ENCODE results near the gene BLTP2. TPM values are rescaled to one million over a fixed set of nuclear protein-coding genes. Genes with fewer than 3 reads are reported as not detected.
"Not testable (repeated sequence)": the region's sequence is repeated elsewhere in the genome, so short reads cannot be mapped to it uniquely, and the experiment has no call there.

Gene BLTP2
- total RNA-seq, 2 experiments from 2014 or later, result 137 to 140 TPM

GRCh38 chr17:28662527-28662829 is 17.5 kb upstream of the BLTP2 start:
- no peak for DNase-seq

GRCh38 chr17:28661635-28662526 is 16.9 kb upstream of the BLTP2 start, which contains the start of the genes SDF2 and SUPT6H:
Gene SDF2 (minus strand): TSS chr17:28661906. CDS start chr17:28661876, 30 bp downstream.
Gene SUPT6H (plus strand): TSS chr17:28662205. CDS start chr17:28673402, 11,197 bp downstream.
- intact Hi-C loops (cut with micrococcal nuclease), result no loop called here
- Mint-ChIP-seq H3K27ac (peak within 1 kb of the TSS; percentile 100), H3K9me3 (no peaks in the 10 kb centered on the region), H3K36me3 (ENCODE audit: low read depth) (peaks cover 44% of the 10 kb centered on the region), H3K4me3 (peak within 1 kb of the TSS; percentile 97), H3K27me3 (no peaks in the 10 kb centered on the region), H3K4me1 (ENCODE audit: low read depth) (peaks cover 45% of the 10 kb centered on the region)
- no peak for TF ChIP-seq CTCF (IDR thresholded peaks at IDR 0.05)
- ATAC-seq, result peak; percentile 87
- peak; percentile 98 for DNase-seq
- ChIA-PET CTCF (interaction anchor here (0.9 to 4.5 kb wide), 12 partner anchors 8 to 102 kb away, joined by 3 to 83 read pairs (median 6); partner anchors contain the start of genes BLTP2 and TLCD1), POLR2A (interaction anchor here (0.6 to 4.0 kb wide), 16 partner anchors 12 to 149 kb away, joined by 3 to 60 read pairs (median 4); partner anchors contain the start of genes BLTP2, PIGS, PROCA1 and RPL23A)

More at GRCh38 chr17:28662527-28662829, 17.5 kb upstream of the BLTP2 start:
- POLR2A ChIA-PET, result interaction anchor here (0.5 to 4.0 kb wide), 15 partner anchors 14 to 148 kb away, joined by 3 to 60 read pairs (median 5); partner anchors contain the start of genes BLTP2, PIGS, PROCA1 and RPL23A
- peak overlapping the region; percentile 100 for H3K27ac Mint-ChIP-seq
- ATAC-seq, result no peak
- intact Hi-C loops (cut with micrococcal nuclease), result no loop called here
- H3K4me1 Mint-ChIP-seq (ENCODE audit: low read depth), result peaks cover 46% of the 10 kb centered on the region
- peaks cover 45% of the 10 kb centered on the region for H3K36me3 Mint-ChIP-seq (ENCODE audit: low read depth)
- peak overlapping the region; percentile 97 for H3K4me3 Mint-ChIP-seq
- CTCF ChIA-PET, result interaction anchor here (1.2 to 4.5 kb wide), 7 partner anchors 9 to 101 kb away, joined by 3 to 83 read pairs (median 6); partner anchors contain the start of genes BLTP2 and TLCD1
- no peaks in the 10 kb centered on the region for H3K27me3 Mint-ChIP-seq
- TF ChIP-seq CTCF (IDR thresholded peaks at IDR 0.05), result no peak
- H3K9me3 Mint-ChIP-seq, result no peaks in the 10 kb centered on the region

- peaks cover 33% of the 10 kb centered on the region for H3K4me1 Mint-ChIP-seq (ENCODE audit: low read depth)
- CTCF ChIA-PET, H3K4me3 Mint-ChIP-seq: not testable (repeated sequence)
Measured at GRCh38 chr17:28659497-28659881, 14.5 kb upstream of the BLTP2 start.

GRCh38 chr17:28658766-28659496 is 14.0 kb upstream of the BLTP2 start:
- H3K4me1 Mint-ChIP-seq (ENCODE audit: low read depth), result peaks cover 29% of the 10 kb centered on the region
- peaks cover 34% of the 10 kb centered on the region for H3K36me3 Mint-ChIP-seq (ENCODE audit: low read depth)
- H3K9me3 Mint-ChIP-seq; DNase-seq; H3K27me3 Mint-ChIP-seq; H3K4me3 Mint-ChIP-seq; POLR2A ChIA-PET; ATAC-seq; intact Hi-C loops (cut with micrococcal nuclease); H3K27ac Mint-ChIP-seq: not testable (repeated sequence)
- CTCF ChIA-PET, result interaction anchor here (1.7 kb wide), 1 partner anchor 12 kb away, joined by 7 read pairs; no protein-coding TSS in a partner anchor

More at GRCh38 chr17:28659497-28659881, 14.5 kb upstream of the BLTP2 start:
- intact Hi-C loops (cut with micrococcal nuclease); H3K9me3 Mint-ChIP-seq; DNase-seq; ATAC-seq; POLR2A ChIA-PET; H3K27me3 Mint-ChIP-seq: not testable (repeated sequence)
- Mint-ChIP-seq H3K27ac (peak overlapping the region; percentile 47), H3K36me3 (ENCODE audit: low read depth) (peaks cover 38% of the 10 kb centered on the region)

GRCh38 chr17:28658342-28658741 is 13.4 kb upstream of the BLTP2 start:
- H3K9me3 Mint-ChIP-seq; intact Hi-C loops (cut with micrococcal nuclease); H3K4me3 Mint-ChIP-seq; POLR2A ChIA-PET; DNase-seq; H3K27me3 Mint-ChIP-seq; H3K27ac Mint-ChIP-seq; ATAC-seq: not testable (repeated sequence)
- CTCF ChIA-PET, result interaction anchor here (1.7 kb wide), 1 partner anchor 11 kb away, joined by 7 read pairs; no protein-coding TSS in a partner anchor
- Mint-ChIP-seq H3K4me1 (ENCODE audit: low read depth) (peaks cover 23% of the 10 kb centered on the region), H3K36me3 (ENCODE audit: low read depth) (peaks cover 31% of the 10 kb centered on the region)

GRCh38 chr17:28657756-28658155 is 12.8 kb upstream of the BLTP2 start:
- Mint-ChIP-seq H3K4me1 (ENCODE audit: low read depth) (peaks cover 20% of the 10 kb centered on the region), H3K27ac (peak overlapping the region; percentile 60), H3K4me3 (no peak overlapping the region), H3K9me3 (no peaks in the 10 kb centered on the region), H3K27me3 (no peaks in the 10 kb centered on the region), H3K36me3 (ENCODE audit: low read depth) (peaks cover 26% of the 10 kb centered on the region)
- TF ChIP-seq CTCF (IDR thresholded peaks at IDR 0.05), result no peak
- ChIA-PET POLR2A (interaction anchor here (0.8 kb wide), 1 partner anchor 12 kb away, joined by 3 read pairs; the partner anchor contains the start of gene BLTP2), CTCF (interaction anchor here (1.2 to 1.7 kb wide), 2 partner anchors 11 to 12 kb away, joined by 3 to 7 read pairs; partner anchors contain the start of gene BLTP2)
- intact Hi-C loops (cut with micrococcal nuclease), result no loop called here
- ATAC-seq (no peak), DNase-seq (no peak)

Data from activated CD8-positive, alpha-beta T cell treated with anti-CD3 and anti-CD28 coated beads for 36 hours (primary cell).